SJSA1 (cell line): ENCODE measurements around the gene STPG4. TPM values are rescaled to one million over a fixed set of nuclear protein-coding genes. Genes with fewer than 3 reads are reported as not detected.

Experiments
- DNase-seq, 2 experiments: peaks; one replicate each; pipeline ENCODE4 v3.0.0-alpha.2; 2015 to 2020; ENCODE audit warnings: low spot score in 2 of 2, low read depth in 1 of 2
- H3K27ac ChIP-seq: fragments of 250-450 bp; sonication (Bioruptor Pico); 2 replicates; pipeline ENCODE4 v1.5.1; 2020; ENCODE audit warnings: mild to moderate bottlenecking, moderate library complexity
- H3K27me3 ChIP-seq: fragments of 250-450 bp; sonication (Bioruptor Pico); replicated peaks from 2 replicates; pipeline ENCODE4 v1.5.1; 2020; ENCODE audit warnings: mild to moderate bottlenecking, moderate library complexity
- H3K36me3 ChIP-seq: fragments of 250-450 bp; sonication (Bioruptor Pico); 2 replicates; pipeline ENCODE4 v1.5.1; 2020; ENCODE audit warnings: mild to moderate bottlenecking
- H3K4me1 ChIP-seq: fragments of 250-450 bp; sonication (Bioruptor Pico); replicated peaks from 2 replicates; pipeline ENCODE4 v1.6.1; 2021; ENCODE audit warnings: mild to moderate bottlenecking
- H3K4me3 ChIP-seq: fragments of 250-450 bp; sonication (Bioruptor Pico); 2 replicates; pipeline ENCODE4 v1.5.1; 2020; ENCODE audit warnings: mild to moderate bottlenecking
- H3K9me3 ChIP-seq: fragments of 250-450 bp; sonication (Bioruptor Pico); replicated peaks from 2 replicates; pipeline ENCODE4 v1.5.1; 2020; ENCODE audit warnings: mild to moderate bottlenecking
- total RNA-seq: library from RNA; depleted of rRNA; stranded (reverse); fragments of >200 nt; shearing (Covaris generic); gene quantifications from 2 replicates; pipeline ENCODE4 v1.2.3, GENCODE V29; 2014

STPG4 gene
- total RNA-seq, 1 experiment from 2014 or later: not detected

GRCh38 chr2:47050021-47050760, 104.9 kb downstream of the STPG4 start:
- H3K4me1 ChIP-seq: peaks cover 14% of the 10 kb centered on the region
- H3K9me3 ChIP-seq: no peaks in the 10 kb centered on the region
- H3K36me3 ChIP-seq: peaks cover 66% of the 10 kb centered on the region
- H3K27ac ChIP-seq: no peak overlapping the region
- no peak overlapping the region for H3K4me3 ChIP-seq
- no peak for DNase-seq
- no peaks in the 10 kb centered on the region for H3K27me3 ChIP-seq

GRCh38 chr2:47049502-47049901, 105.6 kb downstream of the STPG4 start:
- Histone ChIP-seq H3K9me3 (no peaks in the 10 kb centered on the region), H3K4me3 (no peak overlapping the region), H3K27ac (no peak overlapping the region), H3K36me3 (peaks cover 70% of the 10 kb centered on the region), H3K4me1 (peaks cover 18% of the 10 kb centered on the region), H3K27me3 (no peaks in the 10 kb centered on the region)
- no peak for DNase-seq

- DNase-seq: no peak
- peaks cover 67% of the 10 kb centered on the region for H3K36me3 ChIP-seq
- H3K27ac ChIP-seq: no peak overlapping the region
- H3K4me1 ChIP-seq: peaks cover 20% of the 10 kb centered on the region
- no peaks in the 10 kb centered on the region for H3K9me3 ChIP-seq
- no peaks in the 10 kb centered on the region for H3K27me3 ChIP-seq
- H3K4me3 ChIP-seq: no peak overlapping the region
These were observed 106.2 kb downstream of the STPG4 start for GRCh38 chr2:47048801-47049480.

DNA sequence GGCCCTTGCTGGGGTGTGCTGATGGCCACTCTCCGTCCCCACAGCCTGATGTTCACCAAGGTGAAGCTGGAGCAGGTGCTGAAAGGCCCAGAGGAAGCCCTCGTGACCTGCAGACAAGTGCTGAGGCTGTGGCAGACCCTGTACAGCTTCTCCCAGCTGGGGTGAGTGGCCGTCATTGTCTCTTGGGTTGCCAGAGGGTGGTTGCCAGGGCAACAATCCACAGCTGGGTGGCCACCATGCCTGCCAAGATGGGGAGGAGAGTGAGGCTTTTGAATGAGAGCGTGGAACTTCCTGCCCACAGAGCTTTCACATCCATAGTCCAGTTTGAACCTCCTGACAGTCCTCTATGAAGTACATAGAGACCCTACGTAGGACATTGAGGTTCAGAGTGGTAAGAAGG, 108.8 kb downstream of the STPG4 start:
- Histone ChIP-seq H3K27me3 (no peaks in the 10 kb centered on the region), H3K27ac (no peak overlapping the region), H3K36me3 (peaks cover 51% of the 10 kb centered on the region), H3K4me1 (peaks cover 43% of the 10 kb centered on the region), H3K9me3 (no peaks in the 10 kb centered on the region), H3K4me3 (no peak overlapping the region)
- DNase-seq: peak; percentile 47 to 64

DNA sequence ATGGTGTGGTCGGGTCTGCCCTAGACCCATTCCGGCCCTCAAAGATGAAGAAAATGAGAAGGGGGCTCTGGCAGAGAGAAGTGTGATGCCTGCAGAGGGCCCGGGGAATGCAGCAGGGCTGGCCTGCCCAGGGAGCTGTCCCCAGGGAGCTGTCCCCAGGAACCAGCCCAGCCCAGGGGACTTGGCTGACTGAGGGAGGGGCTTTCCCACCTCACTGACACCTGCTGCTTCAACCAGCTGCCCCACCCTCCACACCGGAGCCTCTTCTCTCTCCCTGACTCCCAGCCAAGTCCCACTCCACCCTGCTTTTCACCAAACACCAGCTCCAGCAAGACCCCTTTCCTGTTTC, 111.2 kb downstream of the STPG4 start:
- H3K27me3 ChIP-seq: no peaks in the 10 kb centered on the region

GRCh38 chr2:47043142-47043890, 111.8 kb downstream of the STPG4 start:
- Histone ChIP-seq H3K27ac (peak overlapping the region; percentile 86), H3K4me3 (peak overlapping the region; percentile 10), H3K4me1 (peaks cover 45% of the 10 kb centered on the region), H3K27me3 (no peaks in the 10 kb centered on the region), H3K9me3 (no peaks in the 10 kb centered on the region), H3K36me3 (peaks cover 52% of the 10 kb centered on the region)
- peak; percentile 90 to 95 for DNase-seq

More for the DNA sequence above, 111.2 kb downstream of the STPG4 start:
- peaks cover 45% of the 10 kb centered on the region for H3K4me1 ChIP-seq
- H3K36me3 ChIP-seq: peaks cover 52% of the 10 kb centered on the region
- peak overlapping the region; percentile 86 for H3K27ac ChIP-seq
- H3K9me3 ChIP-seq: no peaks in the 10 kb centered on the region
- no peak for DNase-seq
- H3K4me3 ChIP-seq: no peak overlapping the region

DNA sequence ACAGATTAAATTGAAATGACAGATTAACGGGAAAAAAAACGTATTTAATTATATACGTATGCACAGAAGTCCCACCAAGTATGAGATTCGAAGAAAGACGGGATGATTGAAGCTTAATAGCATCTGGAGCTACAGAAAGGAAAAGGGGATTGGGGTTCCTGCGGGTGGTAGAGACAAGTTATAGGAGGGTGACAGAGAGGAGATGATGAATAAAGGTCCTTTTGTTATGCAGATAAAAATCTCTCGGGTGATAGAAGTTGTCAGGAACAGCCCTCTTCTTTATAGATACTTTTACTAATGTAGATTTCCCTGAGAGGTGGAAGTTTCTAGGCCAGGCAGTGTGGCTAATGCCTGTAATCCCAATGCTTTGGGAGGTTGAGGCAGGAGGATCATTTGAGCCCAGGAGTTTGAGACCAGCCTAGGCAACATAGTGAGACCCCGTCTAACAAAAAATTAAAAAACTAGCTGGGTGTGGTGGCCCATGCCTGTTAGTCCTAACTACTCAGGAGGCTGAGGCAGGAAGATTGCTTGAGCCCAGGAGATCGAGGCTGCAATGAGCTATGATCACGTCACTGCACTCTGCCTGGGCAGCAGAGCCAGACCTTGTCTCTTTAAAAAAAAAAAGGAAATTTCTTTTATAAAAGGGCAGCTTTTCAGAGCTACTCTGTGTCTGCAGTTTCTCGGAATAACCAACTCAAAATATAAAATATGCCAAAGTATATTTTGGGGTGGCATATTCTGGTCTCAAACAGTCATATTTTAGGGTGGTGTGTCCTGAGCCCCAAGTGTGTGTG, 113.0 kb downstream of the STPG4 start:
- Histone ChIP-seq H3K27me3 (no peaks in the 10 kb centered on the region), H3K36me3 (peaks cover 45% of the 10 kb centered on the region), H3K27ac (peak overlapping the region; percentile 86), H3K4me1 (peaks cover 45% of the 10 kb centered on the region), H3K9me3 (no peaks in the 10 kb centered on the region), H3K4me3 (no peak overlapping the region)
- no peak for DNase-seq

GRCh38 chr2:47041063-47041462, 114.0 kb downstream of the STPG4 start:
- peaks cover 42% of the 10 kb centered on the region for H3K4me1 ChIP-seq
- no peaks in the 10 kb centered on the region for H3K9me3 ChIP-seq
- no peaks in the 10 kb centered on the region for H3K27me3 ChIP-seq
- DNase-seq: no peak
- H3K36me3 ChIP-seq: peaks cover 38% of the 10 kb centered on the region
- no peak overlapping the region for H3K4me3 ChIP-seq
- H3K27ac ChIP-seq: no peak overlapping the region

DNA sequence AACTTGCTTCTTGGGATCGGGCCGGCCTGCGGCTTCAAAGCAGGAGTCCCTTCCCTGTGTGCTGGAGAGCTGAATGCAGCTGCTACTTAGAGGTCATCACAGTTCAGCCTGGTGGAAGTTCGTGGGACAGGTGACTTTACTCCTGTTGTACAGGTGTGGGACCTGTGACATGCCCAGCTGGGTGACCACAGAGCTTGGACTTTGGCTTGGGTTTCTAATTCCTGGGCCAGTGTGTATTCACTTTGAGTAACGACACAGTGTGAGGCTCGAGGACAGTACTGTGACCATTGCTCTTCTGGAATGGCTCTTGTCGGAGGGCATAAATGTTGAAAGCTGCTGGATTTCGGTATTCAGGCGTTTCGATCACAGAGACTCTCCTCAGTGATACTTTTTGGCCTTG, 114.5 kb downstream of the STPG4 start:
- H3K4me1 ChIP-seq: peaks cover 43% of the 10 kb centered on the region
- no peak overlapping the region for H3K27ac ChIP-seq
- H3K9me3 ChIP-seq: no peaks in the 10 kb centered on the region
- H3K36me3 ChIP-seq: peaks cover 38% of the 10 kb centered on the region
- no peak for DNase-seq
- no peak overlapping the region for H3K4me3 ChIP-seq
- H3K27me3 ChIP-seq: no peaks in the 10 kb centered on the region

- peaks cover 49% of the 10 kb centered on the region for H3K4me1 ChIP-seq
- no peak overlapping the region for H3K4me3 ChIP-seq
- no peak overlapping the region for H3K27ac ChIP-seq
- H3K27me3 ChIP-seq: no peaks in the 10 kb centered on the region
- peaks cover 36% of the 10 kb centered on the region for H3K36me3 ChIP-seq
- no peak for DNase-seq
- no peaks in the 10 kb centered on the region for H3K9me3 ChIP-seq
These were observed 115.1 kb downstream of the STPG4 start for GRCh38 chr2:47039913-47040562.

DNA sequence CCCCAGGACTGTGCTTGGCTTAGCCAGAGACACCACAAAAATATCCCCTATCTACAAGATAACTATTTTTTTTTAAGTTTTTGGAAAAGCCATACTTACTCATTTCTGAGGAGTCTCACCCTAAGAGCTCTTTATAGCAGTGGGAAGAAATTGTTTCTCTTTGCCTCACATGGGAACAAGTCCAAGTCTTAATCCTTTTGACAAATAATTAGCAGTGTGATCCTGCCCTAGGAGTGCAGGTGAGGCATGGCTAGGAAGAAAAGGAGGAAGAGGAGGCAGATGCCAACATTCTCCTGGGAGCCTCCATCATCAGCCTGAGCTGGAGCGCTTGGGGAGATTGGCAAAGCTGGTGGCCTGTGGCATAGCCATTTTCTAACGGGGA, 115.6 kb downstream of the STPG4 start:
- Histone ChIP-seq H3K27me3 (no peaks in the 10 kb centered on the region), H3K4me1 (peaks cover 50% of the 10 kb centered on the region), H3K4me3 (no peak overlapping the region), H3K27ac (no peak overlapping the region), H3K9me3 (no peaks in the 10 kb centered on the region), H3K36me3 (peaks cover 30% of the 10 kb centered on the region)
- DNase-seq: no peak

DNA sequence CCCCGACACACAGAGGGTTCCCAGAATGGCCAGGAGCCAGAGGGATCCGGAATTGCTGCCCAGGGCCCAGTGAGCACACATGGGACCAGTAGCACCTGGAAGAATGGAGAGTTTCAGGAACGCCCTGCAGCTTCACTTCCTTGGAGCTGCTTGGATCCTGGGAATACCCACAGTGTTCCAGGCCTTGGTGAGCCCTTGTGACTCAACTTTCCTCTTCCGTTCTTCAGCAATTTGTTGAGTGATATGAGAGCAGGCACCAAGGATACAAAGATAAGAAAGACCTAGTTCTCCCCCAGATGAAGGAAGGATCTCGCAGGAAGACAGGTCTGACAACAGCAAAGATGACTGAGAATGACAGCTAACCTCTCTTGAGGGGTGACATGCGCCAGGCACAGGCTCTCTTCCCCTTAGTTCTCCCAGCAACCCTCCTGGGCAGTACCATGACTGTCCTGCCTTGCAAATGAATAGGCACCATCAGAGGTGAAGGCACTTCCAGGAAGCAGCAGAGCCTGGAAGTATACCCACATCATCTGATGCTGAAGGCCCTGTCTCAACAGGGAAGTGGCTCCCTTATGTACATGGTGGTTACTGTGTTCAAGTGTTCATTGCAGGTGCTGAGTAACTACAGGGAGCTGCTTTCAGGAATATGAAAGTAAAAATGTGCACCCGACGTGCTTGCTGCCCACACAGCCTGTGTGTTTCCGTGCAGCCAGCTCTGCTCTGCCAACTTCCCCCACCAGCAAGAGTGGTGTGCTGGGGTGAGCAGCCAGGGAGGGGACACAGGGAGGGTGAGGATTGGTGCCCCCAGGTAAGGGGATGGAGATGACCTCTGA, 116.2 kb downstream of the STPG4 start:
- DNase-seq: no peak
- Histone ChIP-seq H3K4me1 (peaks cover 48% of the 10 kb centered on the region), H3K27ac (no peak overlapping the region), H3K4me3 (no peak overlapping the region), H3K36me3 (peaks cover 28% of the 10 kb centered on the region), H3K27me3 (no peaks in the 10 kb centered on the region), H3K9me3 (no peaks in the 10 kb centered on the region)
